Vagina (tissue), 2 donors: ENCODE measurements around the gene PRSS21. TPM values are rescaled to one million over a fixed set of nuclear protein-coding genes. Genes with fewer than 3 reads are reported as not detected.

Source experiments
- DNase-seq, 2 donors: peaks; one replicate each; pipeline ENCODE4 v3.0.0-alpha.2; 2017; ENCODE audit errors: extremely low spot score in 2 of 2
- H3K27ac ChIP-seq: fragments of 200-600 bp; sonication (generic); one replicate; pipeline ENCODE4 v1.5.1; 2019
- H3K27me3 ChIP-seq: fragments of 200-600 bp; sonication (generic); one replicate; pipeline ENCODE4 v1.5.1; 2019
- H3K36me3 ChIP-seq, 2 donors: fragments of 200-600 bp; sonication (generic); one replicate each; pipeline ENCODE4 v1.5.1; 2017 to 2019
- H3K4me1 ChIP-seq: fragments of 200-600 bp; sonication (generic); one replicate; pipeline ENCODE4 v1.5.1; 2019
- H3K4me3 ChIP-seq, 2 donors: fragments of 200-600 bp; sonication (generic); 1 replicate in 1 of 2; 2 replicates in 1 of 2; pipeline ENCODE4 v1.5.1; 2016 to 2019
- H3K9me3 ChIP-seq: fragments of 200-600 bp; sonication (generic); one replicate; pipeline ENCODE4 v1.5.1; 2019
- CTCF ChIP-seq, 3 experiments: fragments of 450-650 bp in 2 of 3; fragments of 200-600 bp in 1 of 3; sonication (generic) in 1 of 3; IDR thresholded peaks; one replicate each; pipeline ENCODE4 v1.5.1; 2017 to 2019; ENCODE audit warnings: antibody characterized with exemption in 3 of 3, mild to moderate bottlenecking in 2 of 3, moderate library complexity in 2 of 3
- POLR2A ChIP-seq, 2 donors: fragments of 450-650 bp; IDR thresholded peaks; one replicate each; pipeline ENCODE4 v1.6.1; 2017; ENCODE audit warnings: antibody characterized with exemption in 2 of 2, mild to moderate bottlenecking in 2 of 2, moderate library complexity in 2 of 2
- POLR2AphosphoS5 ChIP-seq, 2 donors: sonication (generic); formaldehyde crosslinking; IDR thresholded peaks; one replicate each; pipeline ENCODE4 v1.9.0; 2017; ENCODE audit warnings: antibody characterized with exemption in 2 of 2, mild to moderate bottlenecking in 2 of 2, low read depth in 1 of 2; ENCODE audit not compliant: insufficient read depth in 1 of 2
- intact Hi-C: fragments of 100-400 bp; cut with DNase I; formaldehyde crosslinking; loops from one replicate; pipeline ENCODE4 v1.15.1; 2023
- total RNA-seq: library from RNA; depleted of rRNA; stranded (reverse); fragments of >200 nt; gene quantifications from one replicate; pipeline ENCODE4 v1.2.3, GENCODE V29; 2016

Gene PRSS21
- total RNA-seq, 1 donor from 2014 or later = not detected

- Histone ChIP-seq H3K36me3 (peaks cover 3 to 31% of the 10 kb centered on the region in 2 donors), H3K27me3 (no peaks in the 10 kb centered on the region), H3K4me3 (no peak overlapping the region), H3K9me3 (no peaks in the 10 kb centered on the region), H3K4me1 (peaks cover 59% of the 10 kb centered on the region), H3K27ac (no peak overlapping the region)
- TF ChIP-seq POLR2A (IDR thresholded peaks at IDR 0.05) (no peak), POLR2AphosphoS5 (IDR thresholded peaks at IDR 0.05; ENCODE audit: insufficient read depth in 1 of 2, low read depth in 1 of 2) (no peak), CTCF (IDR thresholded peaks at IDR 0.05) (no peak)
- no peak for DNase-seq
- intact Hi-C loops = no loop called here
Measured at GRCh38 chr16:2775131-2775716, 41.8 kb upstream of the PRSS21 start.

GRCh38 chr16:2775765-2776499 is 41.1 kb upstream of the PRSS21 start:
- Histone ChIP-seq H3K4me1 (peaks cover 52% of the 10 kb centered on the region), H3K27ac (peak overlapping the region; percentile 100), H3K9me3 (no peaks in the 10 kb centered on the region), H3K36me3 (peaks cover 0 to 24% of the 10 kb centered on the region in 2 donors), H3K27me3 (no peaks in the 10 kb centered on the region), H3K4me3 (peak overlapping the region; percentile 99)
- DNase-seq = no peak
- TF ChIP-seq POLR2AphosphoS5 (IDR thresholded peaks at IDR 0.05; ENCODE audit: insufficient read depth in 1 of 2, low read depth in 1 of 2) (no peak), CTCF (IDR thresholded peaks at IDR 0.05) (no peak), POLR2A (IDR thresholded peaks at IDR 0.05) (no peak)
- intact Hi-C loops = no loop called here

GRCh38 chr16:2776500-2777139 is 40.4 kb upstream of the PRSS21 start:
- peaks cover 0 to 17% of the 10 kb centered on the region in 2 donors for H3K36me3 ChIP-seq
- intact Hi-C loops = no loop called here
- H3K27ac ChIP-seq = peak overlapping the region; percentile 100
- H3K27me3 ChIP-seq = no peaks in the 10 kb centered on the region
- H3K4me1 ChIP-seq = peaks cover 45% of the 10 kb centered on the region
- no peaks in the 10 kb centered on the region for H3K9me3 ChIP-seq
- TF ChIP-seq POLR2AphosphoS5 (IDR thresholded peaks at IDR 0.05; ENCODE audit: insufficient read depth in 1 of 2, low read depth in 1 of 2) (no peak), CTCF (IDR thresholded peaks at IDR 0.05) (no peak), POLR2A (IDR thresholded peaks at IDR 0.05) (no peak)
- peak overlapping the region; percentile 99 for H3K4me3 ChIP-seq
- no peak for DNase-seq

GRCh38 chr16:2777231-2777902 is 39.7 kb upstream of the PRSS21 start, which contains the start of gene ELOB:
Gene ELOB, minus strand, starts transcription at chr16:2777280. Its CDS starts 41 bp downstream, at chr16:2777239.
- peak within 1 kb of the TSS; percentile 99 for H3K4me3 ChIP-seq
- TF ChIP-seq CTCF (IDR thresholded peaks at IDR 0.05) = no peak
- TF ChIP-seq POLR2A (IDR thresholded peaks at IDR 0.05) = peak in 1 of 2 donors; percentile 73
- peak; percentile 27 to 93 for TF ChIP-seq POLR2AphosphoS5 (IDR thresholded peaks at IDR 0.05; ENCODE audit: insufficient read depth in 1 of 2, low read depth in 1 of 2)
- no peaks in the 10 kb centered on the region for H3K27me3 ChIP-seq
- peak within 1 kb of the TSS; percentile 100 for H3K27ac ChIP-seq
- no peaks in the 10 kb centered on the region for H3K9me3 ChIP-seq
- H3K36me3 ChIP-seq = peaks cover 0 to 11% of the 10 kb centered on the region in 2 donors
- no peak for DNase-seq
- intact Hi-C loops = no loop called here
- H3K4me1 ChIP-seq = peaks cover 40% of the 10 kb centered on the region
